Heart left ventricle (tissue), 13 donors: ENCODE results near the gene SLC51A.

Experiments used
- CTCF ChIP-seq, 12 donors: fragments of 200-600 bp; sonication (generic) in 4 of 12; IDR thresholded peaks; one replicate each; pipeline versions ENCODE4 v1.5.0 to v1.8.0; 2018 to 2022; ENCODE audit warnings: antibody characterized with exemption in 12 of 12, mild to moderate bottlenecking in 5 of 12
- POLR2A ChIP-seq, 2 donors: fragments of 450-650 bp; IDR thresholded peaks; one replicate each; pipeline ENCODE4 v1.6.1; 2017; ENCODE audit warnings: antibody characterized with exemption in 2 of 2, mild to moderate bottlenecking in 2 of 2, moderate library complexity in 2 of 2
- donor health status: ischemic (EF 13 %, LVEDD 7.1; RV severe dilation, severe dysfunction).
- donor health status: DM: no; HTN: yes; CAD: no.
- donor health status: DM: no; HTN: no; CAD: no.
- donor health status: ischemic (EF 25% LVEDD 6.9; RV normal size, moderate dysfunction).
- donor health status: ischemic (EF 25% LVEDD 5.7; RV mildly dilated, moderate dysfunction).
- donor health status: ischemic (EF 35%, LVEDD 5.7; RV mildly dilated, moderate dysfunction).
- donor health status: nonischemic (EF 11% LVEDD 7.7; RV severe dilation, severe dysfunction).
- donor health status: DM: yes; HTN: yes; CAD: no.
- donor health status: PGD.
- donor health status: ischemic (EF 29% LVEDD 5.4; RV normal size, mild dysfunction).
- donor health status: nonischemic (EF 23%, LVEDD 6.1; RV moderate dilation, normal function).

- TF ChIP-seq CTCF (IDR thresholded peaks at IDR 0.05) (no peak), POLR2A (IDR thresholded peaks at IDR 0.05) (no peak)
Observed at GRCh38 chr3:196235452-196236122, 19.3 kb downstream of the SLC51A start.
